ENCODE data around the gene ACLY. TPM values are rescaled to one million over a fixed set of nuclear protein-coding genes. Genes with fewer than 3 reads are reported as not detected.
A peak's percentile ranks its signal among the peaks of the same experiment; 100 is the strongest.

ACLY gene
- polyA plus RNA-seq (2013, experiment 1 of 2): 278 TPM
- polyA plus RNA-seq (2013, experiment 2 of 2): 242 TPM

DNA sequence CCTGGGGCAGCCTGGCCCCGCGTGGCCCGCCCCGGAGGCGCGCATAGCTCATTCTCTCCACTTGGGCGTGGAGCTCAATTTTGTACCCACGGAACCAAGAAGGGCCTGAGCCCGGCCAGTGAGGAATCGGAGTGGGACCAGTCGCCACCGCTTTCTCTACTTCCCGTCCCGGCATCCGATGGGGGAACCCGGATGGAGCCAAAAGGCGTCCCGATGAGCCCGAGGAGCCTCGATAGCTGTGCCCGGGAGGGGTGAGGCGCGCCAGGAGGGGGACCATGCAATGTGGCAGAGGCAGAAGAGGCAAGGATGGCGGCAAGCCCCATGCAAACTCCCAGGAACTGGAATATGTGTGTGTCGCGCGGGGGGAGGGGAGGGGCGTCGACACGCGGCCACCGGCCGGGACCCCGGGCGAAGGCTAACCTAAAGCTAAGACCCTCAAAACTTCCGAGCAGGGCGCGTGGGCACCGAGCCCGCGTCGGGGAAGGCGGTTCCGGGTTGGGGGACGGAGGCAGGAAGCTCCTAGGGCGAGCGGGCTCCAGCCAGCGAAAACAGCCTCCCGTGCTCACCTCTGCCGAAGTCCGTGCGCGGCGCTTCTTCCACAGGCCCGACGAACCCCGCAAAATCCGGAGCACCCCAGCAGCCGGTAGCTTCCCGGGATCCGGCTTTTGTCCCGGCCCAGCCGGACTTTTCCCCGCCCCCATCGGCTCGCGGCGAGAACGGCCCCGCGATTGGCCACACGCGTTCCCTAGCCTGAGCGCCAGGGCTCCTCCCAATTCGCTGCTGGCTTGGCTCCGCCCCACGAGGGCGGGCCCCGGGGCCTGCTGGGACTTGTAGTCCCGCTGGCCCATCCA is at the start of gene ACLY:
Gene ACLY (minus strand): TSS at position 638 of the 851 bp plus-strand sequence. CDS start 5,078 bp downstream, outside the sequence.
- Histone ChIP-seq H3K4me3 (ENCODE audit: extremely low read depth, insufficient read depth, low read length, poor library complexity, severe bottlenecking) (peak within 1 kb of the TSS; percentile 100), H3K36me3 (ENCODE audit: control insufficient read depth, insufficient read depth, low read length) (peaks cover 35% of the 10 kb centered on the region), H3K9me3 (ENCODE audit: control insufficient read depth, low read length) (no peaks in the 10 kb centered on the region), H3K4me1 (ENCODE audit: control insufficient read depth, insufficient read depth, low read length, poor library complexity, severe bottlenecking) (peaks cover 31% of the 10 kb centered on the region), H3K27ac (ENCODE audit: low read depth, low read length, severe bottlenecking) (peak within 1 kb of the TSS; percentile 84)
- WGBS, 2 experiments (ENCODE audit: insufficient coverage in 2 of 2): 1% methylated on average over 70 to 74 of the region's 80 CpGs

DNA sequence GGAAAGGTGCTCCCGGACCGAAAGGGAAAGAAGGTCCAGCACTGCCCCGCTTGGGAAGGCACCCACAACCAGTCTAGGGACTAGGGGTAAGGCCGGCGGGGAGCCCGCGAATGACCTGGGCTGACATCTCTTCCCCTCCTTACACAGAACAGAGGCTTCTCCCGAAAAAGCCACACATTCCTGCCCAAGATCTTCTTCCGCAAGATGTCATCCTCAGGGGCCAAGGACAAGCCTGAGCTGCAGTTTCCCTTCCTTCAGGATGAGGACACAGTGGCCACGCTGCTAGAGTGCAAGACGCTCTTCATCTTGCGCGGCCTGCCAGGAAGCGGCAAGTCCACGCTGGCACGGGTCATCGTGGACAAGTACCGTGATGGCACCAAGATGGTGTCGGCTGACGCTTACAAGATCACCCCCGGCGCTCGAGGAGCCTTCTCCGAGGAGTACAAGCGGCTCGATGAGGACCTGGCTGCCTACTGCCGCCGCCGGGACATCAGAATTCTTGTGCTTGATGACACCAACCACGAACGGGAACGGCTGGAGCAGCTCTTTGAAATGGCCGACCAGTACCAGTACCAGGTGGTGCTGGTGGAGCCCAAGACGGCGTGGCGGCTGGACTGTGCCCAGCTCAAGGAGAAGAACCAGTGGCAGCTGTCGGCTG is 49.3 kb upstream of the ACLY start:
- Histone ChIP-seq H3K27ac (ENCODE audit: low read depth, low read length, severe bottlenecking) (no peak overlapping the region), H3K36me3 (ENCODE audit: control insufficient read depth, insufficient read depth, low read length) (peaks cover 49% of the 10 kb centered on the region), H3K9me3 (ENCODE audit: control insufficient read depth, low read length) (no peaks in the 10 kb centered on the region), H3K4me3 (ENCODE audit: extremely low read depth, insufficient read depth, low read length, poor library complexity, severe bottlenecking) (peak overlapping the region; percentile 90), H3K4me1 (ENCODE audit: control insufficient read depth, insufficient read depth, low read length, poor library complexity, severe bottlenecking) (peaks cover 6% of the 10 kb centered on the region)
- 95% methylated on average over 33 to 34 of the region's 37 CpGs for WGBS, 2 experiments (ENCODE audit: insufficient coverage in 2 of 2)

DNA sequence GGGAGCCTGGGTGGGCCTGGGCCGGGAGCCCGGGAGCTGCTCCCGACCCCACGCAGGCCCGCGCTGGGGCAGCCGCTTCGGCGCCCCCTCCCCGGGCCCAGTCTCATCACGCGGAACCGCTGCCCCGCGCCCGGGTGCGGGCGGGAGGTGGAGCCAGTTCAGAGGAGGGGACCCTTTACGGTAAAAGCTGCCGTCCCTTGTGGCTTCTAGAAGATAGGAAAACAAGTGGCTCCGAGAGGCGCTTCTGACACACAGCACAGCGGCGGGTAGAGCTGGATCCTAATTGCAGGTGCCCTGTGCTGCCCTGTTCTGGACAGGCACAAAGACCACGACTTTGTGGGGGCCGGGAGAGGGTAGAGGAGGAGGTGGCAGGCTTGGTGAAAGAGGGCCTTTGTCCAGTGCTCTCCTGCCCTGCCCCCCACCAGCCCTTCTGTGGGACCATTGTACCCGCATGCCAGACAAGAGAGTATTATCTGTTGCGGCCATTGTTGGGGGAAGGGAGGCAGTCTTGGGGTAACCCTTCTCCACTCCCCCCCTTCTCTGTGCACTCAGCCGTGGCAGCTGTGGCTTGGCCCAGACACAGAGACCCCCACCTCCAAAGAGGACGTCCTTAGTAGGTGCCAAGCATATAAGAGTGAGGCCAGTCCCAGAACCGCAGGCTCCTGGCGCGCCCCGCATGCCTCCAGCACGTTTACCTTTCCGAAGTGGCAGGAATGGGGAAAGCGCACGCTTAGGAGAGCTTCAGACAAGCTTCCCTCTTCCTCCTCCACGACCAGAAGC is 48.6 kb upstream of the ACLY start:
- H3K36me3 ChIP-seq (ENCODE audit: control insufficient read depth, insufficient read depth, low read length): peaks cover 42% of the 10 kb centered on the region
- 39 to 42% methylated on average over 21 to 29 of the region's 39 CpGs for whole genome bisulfite sequencing, 2 experiments (ENCODE audit: insufficient coverage in 2 of 2)
- H3K4me3 ChIP-seq (ENCODE audit: extremely low read depth, insufficient read depth, low read length, poor library complexity, severe bottlenecking): peak overlapping the region; percentile 90
- H3K4me1 ChIP-seq (ENCODE audit: control insufficient read depth, insufficient read depth, low read length, poor library complexity, severe bottlenecking): peaks cover 6% of the 10 kb centered on the region
- H3K9me3 ChIP-seq (ENCODE audit: control insufficient read depth, low read length): no peaks in the 10 kb centered on the region
- peak overlapping the region; percentile 60 for H3K27ac ChIP-seq (ENCODE audit: low read depth, low read length, severe bottlenecking)

DNA sequence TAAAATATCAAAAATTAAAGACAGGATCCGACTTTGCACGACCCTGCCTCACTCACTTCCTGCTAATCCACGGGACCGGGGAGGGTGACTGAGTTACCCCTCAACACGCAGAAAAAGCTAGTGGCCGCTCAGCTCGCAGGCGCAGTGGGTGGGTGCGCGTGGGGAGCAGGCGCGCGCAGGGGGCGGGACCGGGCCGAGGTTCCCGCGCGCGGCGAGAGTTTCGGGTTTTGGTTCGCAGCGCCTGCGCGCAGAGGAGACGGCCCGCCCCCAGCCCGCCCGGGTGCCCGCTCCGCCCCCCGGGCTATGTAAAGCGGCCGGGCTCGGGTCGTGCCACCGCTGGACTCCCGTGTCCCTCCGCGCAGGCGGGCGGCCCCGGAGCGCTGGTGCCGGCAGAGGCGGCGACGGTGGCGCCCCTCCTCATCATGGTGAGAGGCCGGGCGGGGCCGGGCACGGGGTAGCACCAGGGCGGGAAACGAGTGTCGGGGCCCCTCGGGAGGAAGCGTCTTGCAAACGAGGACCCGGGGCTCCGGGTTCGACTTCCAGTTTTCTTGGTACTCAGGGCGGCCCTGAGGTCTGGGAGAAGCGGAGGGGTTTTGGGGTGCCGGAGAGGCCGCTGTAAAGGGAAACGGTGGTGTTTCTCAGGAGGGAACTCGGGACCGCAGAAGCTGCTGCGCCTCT is 47.9 kb upstream of the ACLY start, which contains the start of gene CNP:
Gene CNP (plus strand): TSS at position 333 of the 678 bp plus-strand sequence. CDS start 90 bp downstream, at position 423.
- Histone ChIP-seq H3K4me3 (ENCODE audit: extremely low read depth, insufficient read depth, low read length, poor library complexity, severe bottlenecking) (peak within 1 kb of the TSS; percentile 90), H3K36me3 (ENCODE audit: control insufficient read depth, insufficient read depth, low read length) (peaks cover 35% of the 10 kb centered on the region), H3K9me3 (ENCODE audit: control insufficient read depth, low read length) (no peaks in the 10 kb centered on the region), H3K4me1 (ENCODE audit: control insufficient read depth, insufficient read depth, low read length, poor library complexity, severe bottlenecking) (peaks cover 6% of the 10 kb centered on the region), H3K27ac (ENCODE audit: low read depth, low read length, severe bottlenecking) (peak within 1 kb of the TSS; percentile 60)
- WGBS, 2 experiments (ENCODE audit: insufficient coverage in 2 of 2): 0 to 1% methylated on average over 49 to 58 of the region's 71 CpGs

DNA sequence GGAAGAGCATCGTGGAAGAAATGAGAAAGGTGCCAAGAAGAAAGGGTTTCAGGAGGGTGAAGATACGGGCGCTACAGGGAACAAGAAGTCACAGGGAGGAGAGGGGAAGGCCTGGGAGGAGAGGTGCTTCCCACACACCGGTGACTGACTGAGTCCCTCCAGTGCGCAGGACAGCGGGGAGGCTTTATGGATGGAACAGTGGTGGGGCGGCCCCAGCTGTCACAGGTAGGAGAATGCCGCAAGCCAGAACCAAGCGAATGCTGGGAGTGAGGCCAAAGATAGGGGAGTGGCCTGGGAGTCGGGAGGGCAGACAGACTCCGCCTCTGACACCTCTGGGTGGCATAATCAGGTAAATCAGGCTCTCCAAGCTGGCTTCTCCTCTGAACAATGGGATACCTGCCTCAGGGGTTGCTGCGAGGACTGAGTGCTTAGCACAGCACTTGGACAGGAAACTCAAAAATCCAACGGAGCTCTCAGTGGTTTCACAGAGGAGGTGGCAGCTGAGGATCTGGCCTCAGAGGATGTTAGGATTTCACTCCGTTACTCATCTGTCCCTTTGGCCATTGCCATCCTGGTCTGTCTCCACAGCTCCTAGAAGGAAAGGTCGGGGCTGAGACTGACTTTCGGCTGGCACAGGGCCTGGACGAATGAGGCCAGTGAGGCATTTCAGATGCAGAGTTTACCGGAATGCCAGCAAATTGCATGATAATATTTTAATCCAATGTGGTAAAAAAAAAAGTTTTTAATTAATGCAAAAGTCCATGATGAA is 47.1 kb upstream of the ACLY start:
- 16 to 17% methylated on average over 14 to 15 of the region's 18 CpGs for WGBS, 2 experiments (ENCODE audit: insufficient coverage in 2 of 2)
- H3K9me3 ChIP-seq (ENCODE audit: control insufficient read depth, low read length): no peaks in the 10 kb centered on the region
- H3K4me3 ChIP-seq (ENCODE audit: extremely low read depth, insufficient read depth, low read length, poor library complexity, severe bottlenecking): peak overlapping the region; percentile 90
- peaks cover 29% of the 10 kb centered on the region for H3K36me3 ChIP-seq (ENCODE audit: control insufficient read depth, insufficient read depth, low read length)
- peaks cover 6% of the 10 kb centered on the region for H3K4me1 ChIP-seq (ENCODE audit: control insufficient read depth, insufficient read depth, low read length, poor library complexity, severe bottlenecking)
- peak overlapping the region; percentile 17 for H3K27ac ChIP-seq (ENCODE audit: low read depth, low read length, severe bottlenecking)

DNA sequence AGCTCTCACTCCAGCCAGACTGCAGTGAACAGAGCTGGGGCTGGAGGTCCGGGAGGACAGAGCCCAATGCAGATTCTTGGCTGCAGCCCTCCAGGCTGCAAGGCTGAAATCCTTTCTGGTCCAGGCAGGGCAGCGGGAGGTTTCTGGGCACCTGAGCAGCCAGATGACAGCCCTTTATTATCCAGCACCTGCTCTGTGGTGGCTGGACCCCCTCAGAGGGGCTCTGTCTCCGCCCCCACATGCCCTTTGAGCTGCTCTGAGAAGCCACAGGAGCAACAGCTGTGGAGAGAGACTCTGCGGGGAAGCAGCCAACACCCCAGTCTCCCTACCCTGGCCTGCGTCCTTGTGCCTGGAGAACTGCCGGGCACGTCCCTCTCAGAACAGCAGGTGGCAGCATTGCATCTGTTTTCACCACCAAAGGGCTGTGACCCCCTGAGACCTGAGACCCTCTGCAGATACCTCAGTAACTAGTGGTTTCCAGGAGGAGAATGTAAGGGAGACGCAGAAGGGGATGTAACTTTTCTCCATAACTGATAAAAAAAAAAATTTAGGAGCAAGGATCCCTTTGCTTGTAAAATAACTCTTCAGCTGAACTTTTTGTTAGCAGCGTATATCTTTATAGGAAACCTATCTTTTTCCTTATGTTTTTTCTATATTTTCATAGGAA is 44.1 kb upstream of the ACLY start:
- H3K36me3 ChIP-seq (ENCODE audit: control insufficient read depth, insufficient read depth, low read length): peaks cover under 1% of the 10 kb centered on the region
- no peak overlapping the region for H3K4me3 ChIP-seq (ENCODE audit: extremely low read depth, insufficient read depth, low read length, poor library complexity, severe bottlenecking)
- 20 to 30% methylated on average over 6 of the region's 9 CpGs for WGBS, 2 experiments (ENCODE audit: insufficient coverage in 2 of 2)
- peaks cover 16% of the 10 kb centered on the region for H3K4me1 ChIP-seq (ENCODE audit: control insufficient read depth, insufficient read depth, low read length, poor library complexity, severe bottlenecking)
- H3K9me3 ChIP-seq (ENCODE audit: control insufficient read depth, low read length): no peaks in the 10 kb centered on the region
- H3K27ac ChIP-seq (ENCODE audit: low read depth, low read length, severe bottlenecking): no peak overlapping the region

DNA sequence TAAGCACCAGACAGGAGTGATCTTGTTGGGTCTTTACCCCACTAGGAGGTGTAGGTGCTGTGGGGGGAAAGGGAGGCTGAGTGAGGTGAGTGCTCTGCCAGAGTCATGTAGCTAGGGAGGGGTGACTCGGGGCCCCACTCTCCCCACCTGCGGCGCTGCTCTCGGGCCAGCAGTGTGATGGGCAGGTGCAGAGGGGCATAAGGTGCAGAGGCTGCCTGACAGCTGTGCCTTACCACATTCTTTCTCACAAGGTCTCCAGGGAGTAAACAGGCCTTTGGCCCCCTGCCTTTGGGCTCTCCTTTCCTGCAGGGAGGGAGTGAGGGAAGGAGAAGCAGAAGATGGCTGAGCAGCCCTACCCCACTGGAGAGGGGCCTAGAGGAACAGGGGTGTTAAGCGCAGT is 43.4 kb upstream of the ACLY start:
- H3K4me3 ChIP-seq (ENCODE audit: extremely low read depth, insufficient read depth, low read length, poor library complexity, severe bottlenecking): no peak overlapping the region
- no peaks in the 10 kb centered on the region for H3K36me3 ChIP-seq (ENCODE audit: control insufficient read depth, insufficient read depth, low read length)
- H3K4me1 ChIP-seq (ENCODE audit: control insufficient read depth, insufficient read depth, low read length, poor library complexity, severe bottlenecking): peaks cover 24% of the 10 kb centered on the region
- WGBS, 2 experiments (ENCODE audit: insufficient coverage in 2 of 2): 89 to 91% methylated on average over 5 of the region's 5 CpGs
- no peak overlapping the region for H3K27ac ChIP-seq (ENCODE audit: low read depth, low read length, severe bottlenecking)
- no peaks in the 10 kb centered on the region for H3K9me3 ChIP-seq (ENCODE audit: control insufficient read depth, low read length)

DNA sequence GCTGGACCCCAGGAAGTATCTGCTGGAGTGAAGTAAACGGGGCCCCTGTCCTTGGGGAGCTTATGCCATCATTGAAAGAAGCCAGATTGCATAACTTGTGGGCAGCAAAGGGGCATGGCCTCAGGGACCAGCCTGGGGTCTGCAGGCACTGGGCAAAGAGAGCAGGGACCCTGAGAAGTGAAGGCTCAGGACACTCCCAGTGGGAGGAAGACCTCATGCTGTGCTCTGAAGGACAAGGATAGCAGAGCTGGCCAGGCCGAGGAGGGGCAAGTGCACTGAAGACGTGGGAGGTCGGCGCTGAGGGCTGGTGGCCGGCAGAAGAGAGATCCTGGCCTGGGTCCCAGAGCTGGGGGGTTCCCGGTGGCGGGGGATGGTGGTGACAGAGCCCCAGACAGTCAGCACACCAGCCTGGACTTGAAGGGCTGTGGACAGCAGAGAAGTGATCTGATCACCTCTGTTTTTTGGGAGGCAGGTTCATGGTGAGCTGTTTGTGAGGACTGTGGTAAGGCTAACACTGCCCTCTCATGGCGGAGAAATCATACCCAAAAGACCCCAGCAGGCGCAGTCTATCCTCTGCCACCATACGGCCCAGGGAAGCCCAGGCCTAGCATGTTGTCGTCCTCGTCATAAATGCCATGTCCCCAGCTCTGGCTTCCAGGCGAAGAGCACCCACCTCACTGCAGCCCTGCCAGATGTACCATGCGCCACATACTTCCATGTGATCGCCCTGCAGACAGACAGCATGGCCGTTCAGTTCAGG is 40.8 kb upstream of the ACLY start:
- no peaks in the 10 kb centered on the region for H3K9me3 ChIP-seq (ENCODE audit: control insufficient read depth, low read length)
- H3K4me3 ChIP-seq (ENCODE audit: extremely low read depth, insufficient read depth, low read length, poor library complexity, severe bottlenecking): no peak overlapping the region
- H3K36me3 ChIP-seq (ENCODE audit: control insufficient read depth, insufficient read depth, low read length): peaks cover 4% of the 10 kb centered on the region
- peaks cover 19% of the 10 kb centered on the region for H3K4me1 ChIP-seq (ENCODE audit: control insufficient read depth, insufficient read depth, low read length, poor library complexity, severe bottlenecking)
- 37 to 47% methylated on average over 14 to 17 of the region's 17 CpGs for WGBS, 2 experiments (ENCODE audit: insufficient coverage in 2 of 2)
- peak overlapping the region; percentile 66 for H3K27ac ChIP-seq (ENCODE audit: low read depth, low read length, severe bottlenecking)

DNA sequence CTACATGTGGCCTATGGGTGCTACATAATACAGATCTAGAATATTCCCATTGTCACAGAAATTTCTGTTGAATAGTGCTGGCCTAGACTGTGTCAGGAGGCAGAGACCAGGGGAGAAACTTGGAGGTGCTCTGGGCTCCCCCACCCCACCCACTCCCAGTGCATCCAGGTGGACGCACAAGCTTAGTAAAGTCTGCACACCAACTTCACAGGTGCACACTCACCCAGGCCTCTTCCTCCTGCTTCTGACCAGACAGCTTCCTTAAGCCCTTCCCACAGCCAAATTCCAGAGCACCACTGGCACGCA is 40.2 kb upstream of the ACLY start:
- 14 to 60% methylated on average over 1 of the region's 2 CpGs for WGBS, 2 experiments (ENCODE audit: insufficient coverage in 2 of 2)
- Histone ChIP-seq H3K27ac (ENCODE audit: low read depth, low read length, severe bottlenecking) (peak overlapping the region; percentile 66), H3K9me3 (ENCODE audit: control insufficient read depth, low read length) (no peaks in the 10 kb centered on the region), H3K36me3 (ENCODE audit: control insufficient read depth, insufficient read depth, low read length) (peaks cover 4% of the 10 kb centered on the region), H3K4me3 (ENCODE audit: extremely low read depth, insufficient read depth, low read length, poor library complexity, severe bottlenecking) (no peak overlapping the region), H3K4me1 (ENCODE audit: control insufficient read depth, insufficient read depth, low read length, poor library complexity, severe bottlenecking) (peaks cover 19% of the 10 kb centered on the region)
